Measurements from ENCODE around the gene RAPGEF1. TPM values are rescaled to one million over a fixed set of nuclear protein-coding genes. Genes with fewer than 3 reads are reported as not detected.

RAPGEF1 gene
- polyA plus RNA-seq, 1 donor from 2014 or later: 23.6 TPM

- Histone ChIP-seq H2AFZ (ENCODE audit: low read depth, low read length) (no peak overlapping the region), H3F3A (ENCODE audit: insufficient read depth, low read length, poor library complexity, severe bottlenecking) (no peaks in the 10 kb centered on the region), H3K4me3 (ENCODE audit: low read length) (no peak overlapping the region), H3K9me2 (ENCODE audit: insufficient read depth, low read length) (no peaks in the 10 kb centered on the region), H3K36me3 (ENCODE audit: insufficient read depth, low read length) (no peaks in the 10 kb centered on the region), H3K9me3 (ENCODE audit: low read length) (no peaks in the 10 kb centered on the region), H3K4me2 (ENCODE audit: low read length) (no peak overlapping the region), H3K9ac (ENCODE audit: low read length) (no peak overlapping the region), H3K27ac (ENCODE audit: low read length) (no peak overlapping the region), H3K27me3 (ENCODE audit: insufficient read depth, low read depth, low read length) (no peaks in the 10 kb centered on the region), H4K20me1 (ENCODE audit: insufficient read depth) (no peaks in the 10 kb centered on the region), H3K79me2 (replicated peaks; ENCODE audit: insufficient read depth, low read length) (peaks cover 22% of the 10 kb centered on the region)
- TF ChIP-seq TAF1 (IDR thresholded peaks at IDR 0.05; ENCODE audit: low read depth) (no peak), POLR2AphosphoS5 (IDR thresholded peaks at IDR 0.05) (no peak), RAD21 (conservative IDR thresholded peaks at IDR 0.05) (no peak), REST (IDR thresholded peaks at IDR 0.05; ENCODE audit: borderline replicate concordance) (no peak), EP300 (conservative IDR thresholded peaks at IDR 0.05; ENCODE audit: poor library complexity, severe bottlenecking) (no peak), EZH2 (IDR thresholded peaks at IDR 0.05; ENCODE audit: borderline replicate concordance, insufficient read depth, low read length, poor library complexity, severe bottlenecking) (no peak), SMC3 (conservative IDR thresholded peaks at IDR 0.05; ENCODE audit: poor library complexity) (no peak), CTCF (IDR thresholded peaks at IDR 0.05; ENCODE audit: poor library complexity, severe bottlenecking) (no peak), MXI1 (conservative IDR thresholded peaks at IDR 0.05; ENCODE audit: poor library complexity, severe bottlenecking) (no peak)
These were observed 35.5 kb downstream of the RAPGEF1 start for GRCh38 chr9:131704141-131704983.

DNA sequence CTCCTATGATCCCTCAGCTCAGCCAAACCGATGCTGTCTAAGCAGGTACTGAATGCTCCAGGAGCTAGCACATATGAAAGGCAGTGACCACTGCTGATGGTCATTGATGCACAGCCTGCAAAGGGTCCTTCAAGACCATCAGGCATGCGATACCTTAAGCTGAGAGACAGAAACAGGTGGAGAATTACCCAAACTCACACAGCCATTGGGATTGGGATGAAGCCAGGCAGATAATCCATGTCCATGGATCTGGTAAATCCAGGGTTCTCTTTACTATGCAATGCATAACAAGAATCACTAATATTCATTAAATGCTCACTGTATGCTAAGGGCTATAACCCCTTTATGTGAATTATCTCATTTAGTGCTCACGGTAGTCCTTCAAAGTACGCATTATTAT lies 36.2 kb downstream of the RAPGEF1 start:
- no peaks in the 10 kb centered on the region for H3F3A ChIP-seq (ENCODE audit: insufficient read depth, low read length, poor library complexity, severe bottlenecking)
- no peak overlapping the region for H3K4me3 ChIP-seq (ENCODE audit: low read length)
- H3K9ac ChIP-seq (ENCODE audit: low read length): no peak overlapping the region
- no peak for TF ChIP-seq EP300 (conservative IDR thresholded peaks at IDR 0.05; ENCODE audit: poor library complexity, severe bottlenecking)
- TF ChIP-seq POLR2AphosphoS5 (IDR thresholded peaks at IDR 0.05): no peak
- TF ChIP-seq TAF1 (IDR thresholded peaks at IDR 0.05; ENCODE audit: low read depth): no peak
- no peak for TF ChIP-seq CTCF (IDR thresholded peaks at IDR 0.05; ENCODE audit: poor library complexity, severe bottlenecking)
- no peak for TF ChIP-seq REST (IDR thresholded peaks at IDR 0.05; ENCODE audit: borderline replicate concordance)
- TF ChIP-seq RAD21 (conservative IDR thresholded peaks at IDR 0.05): no peak
- TF ChIP-seq EZH2 (IDR thresholded peaks at IDR 0.05; ENCODE audit: borderline replicate concordance, insufficient read depth, low read length, poor library complexity, severe bottlenecking): no peak
- TF ChIP-seq SMC3 (conservative IDR thresholded peaks at IDR 0.05; ENCODE audit: poor library complexity): no peak
- H3K79me2 ChIP-seq (replicated peaks; ENCODE audit: insufficient read depth, low read length): peaks cover 22% of the 10 kb centered on the region
- H3K9me3 ChIP-seq (ENCODE audit: low read length): no peaks in the 10 kb centered on the region
- no peak overlapping the region for H2AFZ ChIP-seq (ENCODE audit: low read depth, low read length)
- no peaks in the 10 kb centered on the region for H3K9me2 ChIP-seq (ENCODE audit: insufficient read depth, low read length)
- no peaks in the 10 kb centered on the region for H3K27me3 ChIP-seq (ENCODE audit: insufficient read depth, low read depth, low read length)
- H3K4me2 ChIP-seq (ENCODE audit: low read length): no peak overlapping the region
- H3K27ac ChIP-seq (ENCODE audit: low read length): no peak overlapping the region
- no peaks in the 10 kb centered on the region for H4K20me1 ChIP-seq (ENCODE audit: insufficient read depth)
- H3K36me3 ChIP-seq (ENCODE audit: insufficient read depth, low read length): no peaks in the 10 kb centered on the region
